Motor neuron (in vitro differentiated cells): Measurements from ENCODE around the gene RAB21. TPM values are rescaled to one million over a fixed set of nuclear protein-coding genes. Genes with fewer than 3 reads are reported as not detected.

Experiments used
- ATAC-seq, 8 experiments: fragments of 200-7000 bp; cut with Tn5 transposase; replicated peaks in 6 of 8; 2 replicates each; pipeline ENCODE4 v1.8.0; 2021; ENCODE audit warnings: mild to moderate bottlenecking in 8 of 8, moderate library complexity in 8 of 8
- H3K27ac ChIP-seq, 2 donors: fragments of 250-450 bp; sonication (Bioruptor Pico); 2 replicates each; pipeline ENCODE4 v1.9.0; 2021; ENCODE audit warnings: antibody characterized with exemption in 2 of 2, mild to moderate bottlenecking in 2 of 2, moderate library complexity in 1 of 2
- H3K4me1 ChIP-seq, 2 donors: fragments of 250-450 bp; sonication (Bioruptor Pico); replicated peaks in 1 of 2; 2 replicates each; pipeline ENCODE4 v1.6.1; 2021; ENCODE audit warnings: antibody characterized with exemption in 2 of 2, mild to moderate bottlenecking in 2 of 2, moderate library complexity in 1 of 2
- H3K4me3 ChIP-seq, 5 donors: fragments of 250-450 bp; sonication (Bioruptor Pico); 2 replicates each; pipeline ENCODE4 v1.9.0; 2021; ENCODE audit warnings: antibody characterized with exemption in 5 of 5, mild to moderate bottlenecking in 5 of 5, moderate library complexity in 4 of 5
- WGBS, 10 experiments: fragments of 450-650 bp; shearing (Covaris generic); methylation state at CpG; one replicate each; pipeline ENCODE4 v1.0.0; 2022; 5-methylcytosine and 5-hydroxymethylcytosine counted together
- in situ Hi-C, 9 experiments: fragments of 400-800 bp; cut with MboI; loops; one replicate each; pipeline ENCODE4 v1.15.0; 2021; ENCODE audit warnings: low sequenced_read_pairs in 9 of 9, low pct_unique_long_range_greater_than_20kb in 2 of 9; ENCODE audit not compliant: unreplicated experiment in 9 of 9
- total RNA-seq, 8 experiments: library from RNA; unstranded; fragments of 300-600 nt; gene quantifications; 2 replicates each; pipeline versions ENCODE4 v1.2.3 to v1.2.4, GENCODE V29; 2022

RAB21 gene
- total RNA-seq, 8 experiments from 2014 or later = 20.0 to 55.1 (median 41.0) TPM

DNA sequence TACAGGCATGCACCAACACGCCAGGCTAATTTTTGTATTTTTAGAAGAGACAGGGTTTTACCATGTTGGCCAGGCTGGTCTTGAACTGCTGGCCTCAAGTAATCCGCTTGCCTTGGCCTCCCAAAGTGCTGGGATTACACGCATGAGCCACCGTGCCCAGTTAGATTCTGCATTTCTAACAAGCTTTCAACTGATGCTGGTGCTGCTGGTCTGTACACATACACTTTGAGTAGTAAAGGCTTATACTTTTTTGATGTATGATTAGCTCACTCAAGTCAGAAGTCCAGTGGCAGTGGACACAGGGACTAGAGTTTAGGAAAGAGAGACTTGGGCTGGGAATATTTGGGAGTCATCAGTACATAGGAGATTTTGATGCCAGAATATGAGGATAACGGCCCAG lies 82.7 kb downstream of the RAB21 start:
- no peak for ATAC-seq
- Histone ChIP-seq H3K27ac (no peak overlapping the region), H3K4me3 (no peak overlapping the region), H3K4me1 (peaks cover 4 to 5% of the 10 kb centered on the region in 2 donors)
- WGBS, 10 experiments = 67 to 100% (median 85%) methylated on average over 1 to 5 of the region's 5 CpGs
- in situ Hi-C loops = no loop called here

DNA sequence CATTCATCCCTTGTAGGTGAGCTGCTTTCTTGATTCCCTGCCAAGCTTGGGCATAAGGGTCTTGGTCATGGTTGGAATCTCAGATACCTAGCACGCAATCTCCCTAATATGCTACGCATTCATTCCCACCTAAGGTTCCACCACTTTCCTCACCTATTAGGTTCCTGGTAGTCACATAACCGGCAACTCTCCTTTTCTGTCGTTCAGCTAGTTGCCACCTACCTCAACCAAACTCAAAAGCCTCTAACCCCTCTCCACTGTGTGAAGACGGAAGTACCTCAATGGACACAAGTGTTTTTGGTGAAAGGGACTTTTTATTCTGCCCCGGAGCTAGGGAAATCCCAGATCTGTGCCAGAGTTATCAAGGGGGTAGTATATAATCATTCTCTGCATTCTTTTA lies 83.6 kb downstream of the RAB21 start:
- ATAC-seq = no peak
- whole genome bisulfite sequencing, 10 experiments = 70 to 100% (median 83%) methylated on average over 1 to 5 of the region's 6 CpGs; no CpG with 5 or more reads in 3 of the 10 experiments
- Histone ChIP-seq H3K4me3 (no peak overlapping the region), H3K4me1 (peaks cover 4 to 5% of the 10 kb centered on the region in 2 donors), H3K27ac (no peak overlapping the region)
- in situ Hi-C loops = no loop called here

DNA sequence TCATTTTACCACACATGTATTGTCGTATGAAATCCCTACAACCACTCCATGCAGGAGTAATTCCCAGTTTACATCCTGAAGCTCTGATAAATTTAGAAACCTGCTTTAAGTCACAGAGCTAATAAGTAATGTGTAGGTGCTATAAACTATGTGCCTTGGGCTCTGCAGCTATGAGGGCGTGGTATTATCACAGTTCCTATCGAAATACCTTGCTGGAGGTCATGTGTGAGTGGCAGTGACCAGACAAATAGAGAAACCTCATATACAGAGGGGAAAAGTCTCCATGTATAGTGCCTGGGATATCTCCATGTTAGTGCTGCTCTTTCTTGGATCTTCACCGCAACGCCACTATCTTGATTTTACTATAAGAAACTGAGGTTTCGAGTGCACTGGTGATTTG lies 84.0 kb downstream of the RAB21 start:
- ATAC-seq = no peak
- H3K4me3 ChIP-seq = no peak overlapping the region
- WGBS, 10 experiments = 80 to 100% (median 100%) methylated on average over 1 to 6 of the region's 6 CpGs
- peaks cover 4 to 5% of the 10 kb centered on the region in 2 donors for H3K4me1 ChIP-seq
- no peak overlapping the region for H3K27ac ChIP-seq
- in situ Hi-C loops = no loop called here

DNA sequence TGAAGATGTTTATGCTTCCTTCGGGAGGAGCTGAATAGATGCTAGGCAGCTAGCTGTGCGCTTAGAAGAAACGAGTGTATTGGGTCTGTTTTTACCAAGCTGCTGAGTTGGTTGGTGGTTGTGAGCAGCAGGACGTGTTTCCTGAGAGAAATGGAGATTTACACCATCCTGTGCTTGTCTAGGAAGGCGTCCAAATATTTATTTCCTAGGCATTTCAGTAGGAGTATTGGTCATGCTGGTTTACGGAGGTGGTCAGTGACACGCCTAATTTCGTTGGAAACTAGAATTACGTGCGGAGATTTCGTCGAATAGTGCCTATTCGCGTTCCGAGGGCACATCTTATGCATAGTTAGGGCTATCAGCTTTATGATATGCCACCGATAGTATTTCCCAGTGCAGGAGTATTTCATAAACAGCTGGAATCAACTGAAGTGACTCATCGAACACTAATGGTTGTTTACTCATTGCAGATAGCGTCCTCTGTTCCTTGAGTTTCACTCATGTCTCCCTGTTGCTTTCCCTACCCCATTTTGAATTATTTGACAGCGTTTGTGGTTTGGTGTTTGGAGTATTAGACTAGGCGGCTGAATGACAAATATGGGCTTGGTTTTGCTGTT lies 85.7 kb downstream of the RAB21 start:
- WGBS, 10 experiments = 0 to 72% (median 2%) methylated on average over 2 to 20 of the region's 20 CpGs; no CpG with 5 or more reads in 1 of the 10 experiments
- Histone ChIP-seq H3K27ac (peak overlapping the region; percentile 70 to 97), H3K4me3 (peak overlapping the region; percentile 58 to 94 (median 79)), H3K4me1 (peaks cover 4 to 5% of the 10 kb centered on the region in 2 donors)
- peak; percentile 5 to 32 (median 16) for ATAC-seq
- in situ Hi-C loops = no loop called here

DNA sequence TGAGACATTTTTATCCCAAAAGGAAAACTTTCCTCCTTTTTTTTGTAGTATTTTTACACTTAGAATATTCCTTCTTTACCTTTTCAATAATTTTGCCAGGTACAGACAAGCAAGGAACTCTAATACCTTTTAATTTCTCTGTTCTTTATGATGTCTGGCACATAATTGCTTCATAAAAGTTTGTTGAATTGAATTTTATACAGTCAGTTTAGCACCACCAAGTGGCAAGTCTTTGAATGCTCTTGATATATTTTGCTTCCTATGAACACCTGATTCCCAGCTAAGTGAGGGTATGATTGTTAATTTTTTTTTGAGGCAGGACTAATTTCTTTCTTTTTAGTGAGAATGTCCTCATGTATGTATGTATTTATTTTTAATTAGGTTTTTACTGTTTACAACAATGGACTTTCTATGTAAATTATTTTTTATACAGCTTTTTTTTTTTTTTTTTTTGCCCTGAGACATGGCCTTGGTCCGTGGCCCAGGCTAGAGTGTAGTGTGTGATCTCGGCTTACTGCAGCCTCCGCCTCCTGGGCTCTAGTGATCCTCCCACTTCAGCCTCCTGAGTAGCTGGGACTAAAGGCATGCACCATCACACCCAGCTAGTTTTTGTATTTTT lies 91.8 kb downstream of the RAB21 start:
- no peak overlapping the region for H3K4me3 ChIP-seq
- WGBS, 10 experiments = 69 to 100% (median 86%) methylated on average over 1 to 3 of the region's 3 CpGs; no CpG with 5 or more reads in 2 of the 10 experiments
- no peaks in the 10 kb centered on the region for H3K4me1 ChIP-seq
- no peak overlapping the region for H3K27ac ChIP-seq
- in situ Hi-C loops = no loop called here
- ATAC-seq = peak in 3 of 8 experiments; percentile 35 to 55 (median 39)

DNA sequence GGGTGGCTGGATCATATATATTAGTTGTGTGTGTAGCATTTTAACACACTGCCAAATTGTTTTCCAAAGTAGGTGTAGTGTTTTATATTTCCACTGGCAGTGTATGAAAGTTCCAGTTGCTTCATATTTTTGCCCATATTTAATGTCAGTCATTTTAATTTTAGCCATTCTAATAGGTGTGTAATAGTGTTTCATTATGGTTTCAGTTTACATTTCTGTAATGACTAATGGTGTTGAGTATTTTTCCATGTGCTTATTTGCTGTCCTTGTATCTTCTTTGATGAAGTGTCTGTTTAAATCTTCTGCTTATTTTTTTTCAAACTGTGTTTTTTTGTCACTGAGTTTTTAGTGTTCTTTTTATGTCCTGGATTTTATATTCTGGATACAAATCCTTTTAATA lies 93.5 kb downstream of the RAB21 start:
- Histone ChIP-seq H3K4me1 (no peaks in the 10 kb centered on the region), H3K4me3 (no peak overlapping the region), H3K27ac (no peak overlapping the region)
- in situ Hi-C loops = no loop called here
- no peak for ATAC-seq

DNA sequence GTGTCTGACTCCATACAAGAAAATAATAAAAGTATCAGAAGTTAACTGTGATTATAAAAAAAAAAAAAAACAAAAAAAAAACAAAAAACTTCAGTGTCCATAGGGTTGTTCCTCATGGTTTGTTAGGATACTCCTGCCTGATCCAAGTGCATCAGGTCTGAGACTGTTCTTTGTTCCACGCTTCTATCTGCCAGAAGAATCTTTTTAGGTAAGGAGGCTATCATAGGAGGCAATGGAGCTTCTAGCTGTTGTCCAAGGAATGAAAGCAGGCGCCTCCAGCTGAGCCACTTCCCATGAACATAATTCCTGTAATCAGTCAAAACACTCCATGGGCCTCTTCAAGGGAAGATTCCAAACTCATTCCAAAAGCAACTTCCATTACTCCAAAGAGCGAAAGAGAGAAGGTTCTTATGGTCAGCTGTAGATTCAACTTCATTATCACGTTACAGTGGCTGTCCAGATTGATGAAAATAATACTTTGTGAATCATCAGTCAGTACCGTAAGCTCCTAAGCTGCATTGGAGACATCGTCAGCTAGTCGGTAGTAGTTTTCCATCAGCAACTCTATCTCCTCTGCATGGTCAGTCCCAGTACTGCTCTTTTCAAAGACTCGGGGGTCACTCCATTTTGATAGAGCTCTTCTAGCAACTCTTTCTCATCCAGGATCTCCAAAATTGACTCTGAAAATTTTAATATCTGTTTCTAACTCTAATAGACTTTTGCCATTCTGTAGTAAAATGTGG lies 94.6 kb downstream of the RAB21 start:
- in situ Hi-C loops = no loop called here
- Histone ChIP-seq H3K27ac (no peak overlapping the region), H3K4me3 (no peak overlapping the region), H3K4me1 (no peaks in the 10 kb centered on the region)
- ATAC-seq = no peak
- WGBS, 10 experiments = 83 to 100% (median 96%) methylated on average over 1 to 8 of the region's 8 CpGs

Other genes starting within 250 kb of the RAB21 start
- 10 to 100 TPM; 16.8 to 63.4 (median 27.9) TPM for gene ZFC3H1, start 91.0 kb upstream of the RAB21 start, total RNA-seq
- 10 to 100 TPM in 5 of 8 experiments, 1 to 10 TPM in 3; 4.7 to 17.0 (median 12.9) TPM for gene THAP2, start 90.6 kb upstream of the RAB21 start, total RNA-seq
- gene TMEM19, start 68.8 kb upstream of the RAB21 start, total RNA-seq = 10 to 100 TPM in 4 of 8 experiments, 1 to 10 TPM in 4; 6.8 to 18.6 (median 10.5) TPM
- gene TBC1D15, start 84.9 kb downstream of the RAB21 start, total RNA-seq = 10 to 100 TPM; 10.1 to 54.4 (median 29.5) TPM
- gene TPH2, start 184.0 kb downstream of the RAB21 start, total RNA-seq = 10 to 100 TPM in 1 of 8 experiments, under 1 TPM in 6, not detected in 1; 0.22 to 30.3 (median 0.46) TPM